Glutamatergic neuron (in vitro differentiated cells): Measurements from ENCODE around the gene SPDYE1. TPM values are rescaled to one million over a fixed set of nuclear protein-coding genes. Genes with fewer than 3 reads are reported as not detected.
A peak's percentile ranks its signal among the peaks of the same experiment; 100 is the strongest.
"Not testable (repeated sequence)": the region's sequence is repeated elsewhere in the genome, so short reads cannot be mapped to it uniquely, and the experiment has no call there.

Source experiments
- DNase-seq: peaks from one replicate; pipeline ENCODE4 v3.0.0; 2022
- H3K27ac Mint-ChIP-seq: one replicate; pipeline ENCODE4 v1.8.0; 2020; ENCODE audit warnings: mild to moderate bottlenecking, mixed read lengths, inconsistent platforms; ENCODE audit not compliant: unreplicated experiment
- H3K27me3 Mint-ChIP-seq: one replicate; pipeline ENCODE4 v1.8.0; 2020; ENCODE audit warnings: mild to moderate bottlenecking, moderate library complexity, mixed read lengths, inconsistent platforms; ENCODE audit not compliant: unreplicated experiment
- H3K36me3 Mint-ChIP-seq: one replicate; pipeline ENCODE4 v1.8.0; 2020; ENCODE audit warnings: mild to moderate bottlenecking, mixed read lengths, inconsistent platforms; ENCODE audit not compliant: unreplicated experiment
- H3K4me1 Mint-ChIP-seq: one replicate; pipeline ENCODE4 v1.8.0; 2020; ENCODE audit warnings: mild to moderate bottlenecking, low read depth, mixed read lengths, inconsistent platforms; ENCODE audit not compliant: unreplicated experiment
- H3K4me3 Mint-ChIP-seq: one replicate; pipeline ENCODE4 v1.8.0; 2020; ENCODE audit warnings: mild to moderate bottlenecking, mixed read lengths, inconsistent platforms; ENCODE audit not compliant: unreplicated experiment
- H3K9me3 Mint-ChIP-seq: one replicate; pipeline ENCODE4 v1.8.0; 2020; ENCODE audit warnings: mild to moderate bottlenecking, moderate library complexity, mixed read lengths, inconsistent platforms; ENCODE audit not compliant: unreplicated experiment
- total RNA-seq: library from RNA; stranded (reverse); fragmentation: NEBNext Ultra II Directional; extraction: Animal tissue kit (Norgen Biotek cat#: 25700); gene quantifications from one replicate; pipeline ENCODE4 v1.2.1, GENCODE V29; 2021; ENCODE audit not compliant: unreplicated experiment
- TF ChIP-seq, protein P1 (sequence below): fragments of 200-600 bp; sonication (generic); IDR thresholded peaks from one replicate; pipeline ENCODE4 v1.5.0; 2021; ENCODE audit not compliant: partially characterized antibody, unreplicated experiment

The SPDYE1 gene
- total RNA-seq, 1 donor from 2014 or later = not detected

DNA sequence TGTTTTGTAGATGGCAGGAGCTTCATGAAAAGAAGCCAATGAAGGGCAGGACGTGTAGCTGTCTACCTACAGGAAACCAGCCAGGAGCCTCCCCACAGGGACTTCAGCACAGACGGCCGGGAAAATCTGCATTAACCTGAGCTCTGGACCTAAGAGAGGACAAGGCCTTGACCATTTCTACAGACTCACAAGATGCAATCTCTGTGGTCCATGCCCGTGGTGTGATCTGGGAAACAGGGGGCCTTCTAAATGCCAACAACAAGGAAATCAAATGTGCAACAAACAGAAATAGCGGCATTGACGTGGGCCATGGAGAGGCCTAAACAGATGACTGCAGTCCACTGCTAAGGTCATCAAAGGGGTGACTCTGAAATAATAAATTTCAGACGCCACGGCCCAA lies 14.4 kb downstream of the SPDYE1 start:
- H3K27ac Mint-ChIP-seq, H3K9me3 Mint-ChIP-seq, H3K27me3 Mint-ChIP-seq, H3K4me3 Mint-ChIP-seq, DNase-seq, H3K4me1 Mint-ChIP-seq, H3K36me3 Mint-ChIP-seq: not testable (repeated sequence)

DNA sequence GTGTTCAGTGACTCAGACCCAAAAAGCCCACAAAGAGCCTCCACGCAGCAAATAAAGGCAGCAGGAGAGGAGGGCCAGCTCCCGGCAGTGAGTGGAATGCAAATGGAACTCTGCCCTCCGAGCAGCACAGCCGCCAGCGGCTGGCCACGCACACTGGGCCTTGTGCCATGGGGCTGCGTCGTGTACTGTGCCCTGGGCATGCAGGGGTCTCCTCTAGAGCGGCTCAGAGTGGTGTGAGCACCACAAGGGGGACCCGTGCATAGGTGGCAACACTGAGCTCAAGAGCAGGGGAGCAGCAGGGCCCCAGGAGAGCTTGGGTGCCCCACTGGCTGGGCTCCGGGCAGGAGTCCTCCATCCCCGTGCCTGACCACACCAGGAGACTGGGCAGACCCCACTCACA lies 17.4 kb downstream of the SPDYE1 start:
- not testable (repeated sequence) for H3K27ac Mint-ChIP-seq, H3K4me3 Mint-ChIP-seq, H3K27me3 Mint-ChIP-seq, DNase-seq, H3K9me3 Mint-ChIP-seq, H3K4me1 Mint-ChIP-seq, H3K36me3 Mint-ChIP-seq

DNA sequence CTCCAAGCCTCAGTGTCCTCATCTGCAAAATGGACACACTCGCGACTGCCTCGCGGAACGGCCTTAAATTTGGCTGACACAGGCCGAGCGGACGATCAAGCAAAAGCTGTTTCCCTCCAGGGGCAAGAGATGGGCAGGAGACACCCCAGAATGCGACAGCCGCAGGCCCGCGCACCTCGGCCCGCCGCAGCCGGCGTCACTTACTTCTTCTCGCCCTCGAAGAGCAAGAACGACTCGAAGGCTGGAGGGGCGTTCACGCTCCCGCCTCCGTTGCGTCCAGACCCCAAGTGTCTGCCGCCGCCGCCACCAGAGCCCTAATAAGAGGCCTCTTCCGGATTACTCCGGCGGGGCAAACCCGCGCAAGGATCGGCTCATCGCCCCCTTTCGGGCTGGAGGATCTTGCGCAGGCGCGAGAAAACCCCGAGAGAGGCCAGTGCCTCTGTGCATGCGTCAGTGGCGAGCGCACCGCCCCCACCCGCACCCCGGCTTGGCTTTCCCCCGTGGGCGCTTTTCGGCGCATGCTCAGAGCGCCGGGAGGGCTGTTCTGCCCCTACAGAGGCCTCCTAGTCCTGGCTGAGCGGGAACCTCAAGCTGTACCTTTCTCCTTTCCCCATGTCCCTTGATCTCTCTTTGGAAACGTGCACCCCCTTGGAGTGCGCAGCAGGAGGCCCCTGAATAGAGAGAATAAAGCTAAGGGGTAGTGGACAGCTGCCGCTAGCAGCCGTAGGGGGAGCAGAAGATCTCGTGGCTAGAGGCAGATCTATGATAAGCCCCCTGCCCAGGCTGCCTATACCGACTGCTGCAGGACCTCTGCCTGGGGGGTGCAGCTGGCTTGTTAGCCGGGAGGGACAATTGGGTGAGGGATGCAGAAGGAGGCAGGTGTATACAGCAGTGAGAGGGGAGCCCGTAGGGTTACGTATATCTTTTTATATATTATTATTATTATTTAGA lies 21.4 kb downstream of the SPDYE1 start:
- Mint-ChIP-seq H3K4me3 (peak overlapping the region; percentile 89), H3K27ac (peak overlapping the region; percentile 92)
- H3K4me1 Mint-ChIP-seq, H3K27me3 Mint-ChIP-seq, H3K36me3 Mint-ChIP-seq, H3K9me3 Mint-ChIP-seq: not testable (repeated sequence)
- TF ChIP-seq, protein P1, sequence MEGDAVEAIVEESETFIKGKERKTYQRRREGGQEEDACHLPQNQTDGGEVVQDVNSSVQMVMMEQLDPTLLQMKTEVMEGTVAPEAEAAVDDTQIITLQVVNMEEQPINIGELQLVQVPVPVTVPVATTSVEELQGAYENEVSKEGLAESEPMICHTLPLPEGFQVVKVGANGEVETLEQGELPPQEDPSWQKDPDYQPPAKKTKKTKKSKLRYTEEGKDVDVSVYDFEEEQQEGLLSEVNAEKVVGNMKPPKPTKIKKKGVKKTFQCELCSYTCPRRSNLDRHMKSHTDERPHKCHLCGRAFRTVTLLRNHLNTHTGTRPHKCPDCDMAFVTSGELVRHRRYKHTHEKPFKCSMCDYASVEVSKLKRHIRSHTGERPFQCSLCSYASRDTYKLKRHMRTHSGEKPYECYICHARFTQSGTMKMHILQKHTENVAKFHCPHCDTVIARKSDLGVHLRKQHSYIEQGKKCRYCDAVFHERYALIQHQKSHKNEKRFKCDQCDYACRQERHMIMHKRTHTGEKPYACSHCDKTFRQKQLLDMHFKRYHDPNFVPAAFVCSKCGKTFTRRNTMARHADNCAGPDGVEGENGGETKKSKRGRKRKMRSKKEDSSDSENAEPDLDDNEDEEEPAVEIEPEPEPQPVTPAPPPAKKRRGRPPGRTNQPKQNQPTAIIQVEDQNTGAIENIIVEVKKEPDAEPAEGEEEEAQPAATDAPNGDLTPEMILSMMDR = peak; percentile 58
- DNase-seq = peak; percentile 100

DNA sequence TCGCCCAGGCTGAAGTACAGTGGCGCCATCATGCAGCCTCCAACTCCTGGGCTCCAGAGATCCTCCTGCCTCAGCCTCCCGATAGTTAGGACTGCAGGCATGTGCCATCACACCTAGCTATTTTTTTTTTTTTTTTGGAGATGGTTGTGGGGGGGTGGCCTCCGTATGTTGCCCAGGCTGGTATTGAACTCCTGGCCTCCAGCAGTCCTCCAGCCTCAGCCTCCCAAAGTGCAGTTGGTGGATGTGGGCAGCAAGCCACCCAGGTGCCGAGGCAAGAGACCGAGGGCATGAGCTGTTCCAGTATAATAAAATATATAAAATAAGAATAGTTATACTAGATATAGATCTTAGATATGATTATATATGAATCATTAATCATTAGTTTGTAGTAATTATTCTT lies 22.1 kb downstream of the SPDYE1 start:
- not testable (repeated sequence) for H3K27me3 Mint-ChIP-seq, DNase-seq, H3K4me1 Mint-ChIP-seq, H3K9me3 Mint-ChIP-seq, H3K36me3 Mint-ChIP-seq, H3K4me3 Mint-ChIP-seq
- H3K27ac Mint-ChIP-seq = peak overlapping the region; percentile 64

DNA sequence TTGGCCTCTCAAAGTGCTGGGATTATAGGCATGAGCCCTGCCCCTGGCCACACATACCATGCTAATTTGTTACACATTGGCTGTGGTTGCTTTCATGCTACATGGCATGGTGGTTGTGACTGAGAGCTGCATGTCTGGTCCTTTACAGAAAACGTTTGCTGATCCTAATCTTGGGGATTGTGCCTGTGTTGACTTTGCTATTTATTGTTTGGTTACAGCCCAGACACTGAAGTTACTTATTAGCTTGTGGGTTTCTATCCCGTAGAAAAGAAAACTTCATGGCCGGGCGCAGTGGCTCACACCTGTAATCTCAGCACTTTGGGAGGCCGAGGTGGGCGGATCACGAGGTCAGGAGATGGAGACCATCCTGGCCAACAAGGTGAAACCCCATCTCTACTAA lies 24.4 kb downstream of the SPDYE1 start:
- not testable (repeated sequence) for H3K9me3 Mint-ChIP-seq, DNase-seq, H3K27ac Mint-ChIP-seq, H3K36me3 Mint-ChIP-seq, H3K27me3 Mint-ChIP-seq, H3K4me1 Mint-ChIP-seq, H3K4me3 Mint-ChIP-seq

DNA sequence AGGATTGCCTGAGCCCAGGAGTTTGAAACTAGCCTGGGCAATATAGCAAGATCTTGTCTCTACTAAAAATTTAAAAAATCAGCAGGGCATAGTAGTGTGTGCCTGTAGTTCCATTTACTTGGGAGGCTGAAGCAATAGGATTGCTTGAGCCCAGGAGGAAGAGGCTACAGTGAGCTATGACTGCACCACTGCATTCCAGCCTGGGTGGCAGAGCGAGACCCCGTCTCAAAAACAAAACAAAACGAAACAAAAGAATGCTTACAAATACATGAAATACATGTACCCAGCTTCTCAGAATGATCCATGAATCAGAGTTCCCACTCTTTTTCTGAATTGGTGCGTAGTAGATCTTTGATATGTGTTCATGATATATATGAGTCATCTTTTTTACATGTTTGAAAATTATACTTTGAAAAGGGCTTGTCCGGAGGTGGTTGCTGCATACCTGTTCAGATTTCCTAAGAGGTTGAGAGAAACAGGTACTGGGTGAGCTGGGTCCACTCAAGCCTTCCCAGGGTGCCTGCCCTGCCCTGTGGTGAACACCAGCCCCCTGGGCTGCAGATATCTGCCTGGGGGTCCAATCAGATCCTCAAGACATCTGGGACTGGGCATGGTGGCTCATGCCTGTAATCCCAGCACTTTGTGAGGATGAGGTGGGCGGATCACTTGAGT lies 25.2 kb downstream of the SPDYE1 start:
- H3K36me3 Mint-ChIP-seq, H3K4me1 Mint-ChIP-seq, H3K27ac Mint-ChIP-seq, H3K9me3 Mint-ChIP-seq, H3K27me3 Mint-ChIP-seq, DNase-seq, H3K4me3 Mint-ChIP-seq: not testable (repeated sequence)

DNA sequence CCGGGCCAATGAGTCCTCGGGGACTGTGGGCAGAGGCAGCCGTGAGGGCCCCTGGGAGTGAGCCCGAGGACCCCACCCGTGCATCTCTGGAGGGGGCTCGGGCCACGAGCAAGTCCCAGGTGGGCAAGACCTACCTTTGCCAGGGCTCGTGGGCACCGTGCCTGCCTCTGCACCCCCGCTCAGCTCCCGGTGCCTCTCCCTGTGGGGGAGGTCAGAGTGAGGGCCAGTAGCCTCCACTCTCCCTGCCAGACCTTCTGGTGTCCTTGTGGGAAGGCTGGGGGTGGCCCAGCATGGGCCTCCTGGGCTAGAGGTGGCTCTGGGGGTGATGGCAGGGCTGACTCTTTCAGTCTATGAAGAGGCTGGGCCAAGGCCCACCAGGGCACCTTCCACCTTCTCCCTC lies 31.7 kb downstream of the SPDYE1 start:
- not testable (repeated sequence) for H3K4me3 Mint-ChIP-seq, H3K4me1 Mint-ChIP-seq, H3K36me3 Mint-ChIP-seq, DNase-seq, H3K27me3 Mint-ChIP-seq, H3K27ac Mint-ChIP-seq, H3K9me3 Mint-ChIP-seq

DNA sequence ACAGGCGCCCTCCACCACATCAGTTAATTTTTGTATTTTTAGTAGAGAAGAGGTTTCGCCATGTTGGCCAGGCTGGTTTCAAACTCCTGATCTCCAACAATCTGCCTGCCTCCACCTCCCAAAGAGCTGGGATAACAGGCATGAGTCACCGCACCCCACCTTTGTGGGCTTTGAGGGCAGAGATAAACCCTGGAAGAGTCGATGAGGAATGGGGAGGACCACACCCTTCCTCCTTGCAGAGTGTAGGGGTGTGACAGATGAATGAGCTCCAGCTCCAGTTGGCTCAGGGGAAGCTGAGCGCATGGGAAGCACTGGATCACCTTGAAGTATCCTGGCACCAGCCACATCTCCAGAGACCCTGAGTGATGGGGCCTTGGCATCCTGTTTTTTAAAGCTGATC lies 32.3 kb downstream of the SPDYE1 start:
- DNase-seq, H3K4me3 Mint-ChIP-seq: not testable (repeated sequence)

DNA sequence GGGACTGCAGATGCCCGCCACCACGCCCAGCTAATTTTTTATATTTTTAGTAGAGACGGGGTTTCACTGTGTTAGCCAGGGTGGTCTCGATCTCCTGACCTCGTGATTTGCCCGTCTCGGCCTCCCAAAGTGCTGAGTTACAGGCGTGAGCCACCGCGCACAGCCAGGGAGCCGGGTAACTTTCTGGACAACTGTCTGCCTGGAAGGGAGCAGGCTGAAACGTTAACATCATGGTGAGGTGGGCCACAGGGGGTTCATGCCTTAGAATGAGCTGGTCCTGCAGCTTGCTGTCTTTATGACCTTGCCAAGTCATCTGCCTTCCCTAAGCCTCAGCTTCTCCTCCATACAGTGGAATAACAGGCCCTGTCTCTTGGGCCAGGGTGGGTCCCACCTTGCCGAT lies 33.6 kb downstream of the SPDYE1 start:
- H3K36me3 Mint-ChIP-seq, H3K4me1 Mint-ChIP-seq, H3K27ac Mint-ChIP-seq, DNase-seq, H3K9me3 Mint-ChIP-seq, H3K27me3 Mint-ChIP-seq, H3K4me3 Mint-ChIP-seq: not testable (repeated sequence)

More for the DNA sequence above, 32.3 kb downstream of the SPDYE1 start:
- H3K36me3 Mint-ChIP-seq, H3K9me3 Mint-ChIP-seq, H3K4me1 Mint-ChIP-seq, H3K27me3 Mint-ChIP-seq, H3K27ac Mint-ChIP-seq: not testable (repeated sequence)

DNA sequence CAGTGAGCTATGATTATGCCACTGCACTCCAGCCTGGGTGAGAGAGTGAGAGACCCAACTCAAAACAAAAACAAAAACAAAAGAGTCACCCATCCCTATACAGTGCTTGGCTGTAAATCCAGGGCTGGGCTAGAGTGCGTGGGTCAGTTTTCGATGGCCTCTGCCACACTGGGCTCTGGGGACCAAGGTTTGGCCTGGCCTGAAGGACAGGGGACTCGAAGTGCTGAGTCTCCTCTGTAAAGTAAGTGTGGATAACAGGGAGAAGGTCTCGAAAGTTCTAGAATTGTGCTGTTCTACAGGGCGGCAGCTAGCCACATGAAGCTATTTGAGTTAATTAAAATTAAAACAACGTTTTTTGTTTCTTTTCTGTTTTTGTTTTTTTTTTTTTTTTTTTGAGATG lies 34.3 kb downstream of the SPDYE1 start:
- H3K9me3 Mint-ChIP-seq = not testable (repeated sequence)

DNA sequence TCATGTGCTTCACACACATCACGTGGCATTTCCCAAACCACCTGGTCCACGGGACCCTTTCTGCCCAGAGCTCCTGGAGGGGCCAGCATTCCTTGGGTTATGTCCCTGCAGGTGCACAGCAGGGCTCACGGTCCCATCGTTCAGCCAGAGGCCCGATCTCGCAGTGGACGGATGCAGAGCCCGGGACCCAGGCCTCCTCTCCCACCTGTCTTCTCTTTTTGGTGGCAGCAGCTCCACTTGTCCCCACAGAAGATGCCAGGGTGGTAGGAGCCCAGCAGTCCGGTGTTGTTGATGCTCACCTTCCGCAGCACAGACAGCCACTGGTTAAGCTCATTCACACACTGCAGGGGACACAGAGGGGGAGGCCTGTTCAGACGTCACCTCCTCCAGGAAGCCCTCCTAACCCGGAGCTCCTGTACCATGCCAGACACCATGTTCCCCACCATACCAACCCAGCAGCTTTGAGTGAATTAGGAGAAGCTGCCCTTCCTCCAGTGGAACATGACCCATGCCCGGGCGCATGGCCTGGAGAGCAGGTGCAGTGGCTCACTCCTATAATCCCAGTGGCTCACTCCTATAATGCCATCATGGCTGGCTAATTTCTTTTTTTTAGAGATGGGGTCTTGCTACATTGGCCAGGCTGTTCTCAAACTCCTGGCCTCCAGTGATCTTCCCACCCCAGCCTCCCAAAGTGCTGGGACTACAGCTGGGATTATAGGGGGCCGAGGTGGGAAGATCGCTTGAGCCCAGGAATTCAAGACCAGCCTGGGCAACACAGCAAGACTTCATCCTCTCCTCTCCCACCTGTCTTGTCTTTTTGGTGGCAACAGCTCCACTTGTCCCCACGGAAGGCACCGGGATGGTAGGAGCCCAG lies 36.5 kb downstream of the SPDYE1 start:
- not testable (repeated sequence) for H3K9me3 Mint-ChIP-seq, H3K4me3 Mint-ChIP-seq, H3K27me3 Mint-ChIP-seq, H3K36me3 Mint-ChIP-seq, DNase-seq, H3K27ac Mint-ChIP-seq, H3K4me1 Mint-ChIP-seq

More for the DNA sequence above, 34.3 kb downstream of the SPDYE1 start:
- H3K4me1 Mint-ChIP-seq, H3K27ac Mint-ChIP-seq, H3K4me3 Mint-ChIP-seq, H3K27me3 Mint-ChIP-seq, H3K36me3 Mint-ChIP-seq, DNase-seq: not testable (repeated sequence)
